Prostate gland (tissue), 2 donors: ENCODE measurements around the gene LAMA4. TPM values are rescaled to one million over a fixed set of nuclear protein-coding genes. Genes with fewer than 3 reads are reported as not detected.
A peak's percentile ranks its signal among the peaks of the same experiment; 100 is the strongest.

Source experiments
- DNase-seq: peaks from one replicate; pipeline ENCODE4 v3.0.0-alpha.2; 2019; ENCODE audit warnings: low spot score
- H3K27ac ChIP-seq, 2 donors: fragments of 200-600 bp; sonication (generic); 2 replicates each; pipeline ENCODE4 v1.5.1; 2017 to 2019
- H3K27me3 ChIP-seq: fragments of 200-600 bp; sonication (generic); replicated peaks from 2 replicates; pipeline ENCODE4 v1.5.1; 2019; ENCODE audit not compliant: insufficient read depth
- H3K36me3 ChIP-seq, 2 donors: fragments of 200-600 bp; sonication (generic); 1 replicate in 1 of 2; 2 replicates in 1 of 2; pipeline versions ENCODE4 v1.5.1 to v1.8.1; 2017 to 2019
- H3K4me1 ChIP-seq: fragments of 200-600 bp; sonication (generic); replicated peaks from 2 replicates; pipeline ENCODE4 v1.5.1; 2019
- H3K4me3 ChIP-seq, 2 donors: fragments of 200-600 bp; sonication (generic); 2 replicates each; pipeline ENCODE4 v1.5.1; 2017 to 2019
- H3K9me3 ChIP-seq: fragments of 200-600 bp; sonication (generic); 2 replicates; pipeline ENCODE4 v1.5.1; 2017
- CTCF ChIP-seq, 4 experiments: fragments of 200-600 bp in 2 of 4; fragments of 450-650 bp in 2 of 4; sonication (generic) in 2 of 4; IDR thresholded peaks; 1 replicate in 3 of 4; 2 replicates in 1 of 4; pipeline ENCODE4 v1.5.1; 2016 to 2019; ENCODE audit warnings: antibody characterized with exemption in 4 of 4, mild to moderate bottlenecking in 2 of 4, moderate library complexity in 2 of 4
- POLR2A ChIP-seq: fragments of 450-650 bp; IDR thresholded peaks from one replicate; pipeline ENCODE4 v1.6.1; 2016; ENCODE audit warnings: antibody characterized with exemption, mild to moderate bottlenecking
- POLR2AphosphoS5 ChIP-seq: sonication (generic); formaldehyde crosslinking; IDR thresholded peaks from one replicate; pipeline ENCODE4 v1.6.1; 2017; ENCODE audit warnings: antibody characterized with exemption
- WGBS: methylation state at CpG from one replicate; pipeline ENCODE4 v1.1.5; 2018; 5-methylcytosine and 5-hydroxymethylcytosine counted together
- intact Hi-C: fragments of 100-400 bp; cut with DNase I; formaldehyde crosslinking; loops from one replicate; pipeline ENCODE4 v1.14.2; 2022
- total RNA-seq, 2 donors: library from RNA; depleted of rRNA; stranded (reverse); fragments of >200 nt; gene quantifications; one replicate each; pipeline ENCODE4 v1.1.0, GENCODE V29; 2016

The LAMA4 gene
- total RNA-seq, 2 donors from 2014 or later: 9.6 to 48.3 TPM

- WGBS: 46% methylated on average over 4 of the region's 4 CpGs
- TF ChIP-seq POLR2A (no peak), CTCF (IDR thresholded peaks at IDR 0.05) (no peak), POLR2AphosphoS5 (no peak)
- Histone ChIP-seq H3K4me3 (no peak overlapping the region), H3K4me1 (no peaks in the 10 kb centered on the region), H3K27ac (peak overlapping the region in 1 of 2 donors; percentile 24), H3K27me3 (no peaks in the 10 kb centered on the region), H3K9me3 (no peaks in the 10 kb centered on the region), H3K36me3 (no peaks in the 10 kb centered on the region)
- no peak for DNase-seq
- intact Hi-C loops: no loop called here
Observed at GRCh38 chr6:112289038-112289566, 34.7 kb upstream of the LAMA4 start.

GRCh38 chr6:112288475-112288874, 34.1 kb upstream of the LAMA4 start:
- no peak overlapping the region for H3K4me3 ChIP-seq
- no peaks in the 10 kb centered on the region for H3K9me3 ChIP-seq
- no peak overlapping the region for H3K27ac ChIP-seq
- DNase-seq: no peak
- no peaks in the 10 kb centered on the region for H3K4me1 ChIP-seq
- no peaks in the 10 kb centered on the region for H3K27me3 ChIP-seq
- TF ChIP-seq POLR2AphosphoS5 (no peak), POLR2A (no peak), CTCF (IDR thresholded peaks at IDR 0.05) (no peak)
- H3K36me3 ChIP-seq: no peaks in the 10 kb centered on the region
- intact Hi-C loops: no loop called here

- TF ChIP-seq POLR2AphosphoS5 (no peak), CTCF (IDR thresholded peaks at IDR 0.05) (no peak), POLR2A (no peak)
- Histone ChIP-seq H3K4me3 (no peak overlapping the region), H3K4me1 (no peaks in the 10 kb centered on the region), H3K36me3 (no peaks in the 10 kb centered on the region), H3K9me3 (no peaks in the 10 kb centered on the region), H3K27ac (no peak overlapping the region), H3K27me3 (no peaks in the 10 kb centered on the region)
- DNase-seq: no peak
- 60% methylated on average over 4 of the region's 4 CpGs for WGBS
- intact Hi-C loops: no loop called here
Observed at GRCh38 chr6:112287577-112288225, 33.3 kb upstream of the LAMA4 start.

DNA sequence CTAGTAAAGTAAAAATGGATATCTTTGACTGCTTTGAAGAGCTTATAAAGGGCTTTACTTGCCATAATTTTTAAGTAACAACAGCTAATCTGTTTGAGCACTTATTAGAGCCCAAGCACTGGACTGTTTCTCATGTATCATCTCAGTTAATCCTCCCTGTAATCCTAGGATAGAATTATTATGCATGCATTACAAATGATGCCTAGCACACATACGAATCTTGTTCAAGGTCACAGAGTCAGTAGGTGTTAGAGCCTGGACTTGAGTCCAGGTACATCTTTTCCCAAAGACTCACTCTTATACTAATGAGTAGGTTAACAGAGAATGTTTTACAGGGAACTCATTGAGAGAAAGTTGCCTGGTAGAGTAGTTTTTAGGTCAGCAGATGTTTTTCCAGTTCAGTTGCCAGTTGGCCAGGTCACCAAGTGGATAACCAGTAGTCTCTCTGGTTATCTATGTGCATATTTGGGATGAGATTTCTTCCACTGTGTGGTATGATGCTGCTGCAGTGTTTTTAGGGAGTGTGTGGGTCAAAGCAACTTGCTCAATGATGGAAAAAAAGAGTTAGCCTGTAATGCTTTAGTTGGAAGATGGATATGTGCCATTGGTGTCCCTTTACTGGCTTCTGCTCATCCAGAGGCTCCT, 32.3 kb upstream of the LAMA4 start:
- Histone ChIP-seq H3K4me1 (no peaks in the 10 kb centered on the region), H3K36me3 (no peaks in the 10 kb centered on the region), H3K27ac (no peak overlapping the region), H3K27me3 (no peaks in the 10 kb centered on the region), H3K4me3 (no peak overlapping the region), H3K9me3 (no peaks in the 10 kb centered on the region)
- DNase-seq: no peak
- intact Hi-C loops: no loop called here
- no peak for TF ChIP-seq POLR2A
- TF ChIP-seq CTCF (IDR thresholded peaks at IDR 0.05): no peak
- no peak for TF ChIP-seq POLR2AphosphoS5
- WGBS: 78% methylated on average over 1 of the region's 1 CpG

GRCh38 chr6:112286010-112286409, 31.6 kb upstream of the LAMA4 start:
- intact Hi-C loops: no loop called here
- Histone ChIP-seq H3K36me3 (no peaks in the 10 kb centered on the region), H3K27me3 (no peaks in the 10 kb centered on the region), H3K27ac (no peak overlapping the region), H3K4me1 (no peaks in the 10 kb centered on the region), H3K4me3 (no peak overlapping the region), H3K9me3 (no peaks in the 10 kb centered on the region)
- TF ChIP-seq POLR2A (no peak), POLR2AphosphoS5 (no peak), CTCF (IDR thresholded peaks at IDR 0.05) (no peak)
- 75% methylated on average over 2 of the region's 2 CpGs for WGBS
- no peak for DNase-seq
